Caki2 (cell line): ENCODE measurements around the gene HCLS1. TPM values are rescaled to one million over a fixed set of nuclear protein-coding genes. Genes with fewer than 3 reads are reported as not detected.
A peak's percentile ranks its signal among the peaks of the same experiment; 100 is the strongest.

Experiments used
- DNase-seq: peaks from one replicate; pipeline ENCODE4 v3.0.0-alpha.2; 2015; ENCODE audit warnings: low read depth
- in situ Hi-C: cut with HindIII; loops from 2 replicates; pipeline ENCODE4 v1.10.0; 2016; ENCODE audit warnings: low sequenced_read_pairs, low pct_unique_long_range_greater_than_20kb, mixed read lengths
- total RNA-seq: library from RNA; depleted of rRNA; stranded (reverse); fragments of >200 nt; shearing (Covaris generic); gene quantifications from 2 replicates; pipeline ENCODE4 v1.2.3, GENCODE V29; 2014; ENCODE audit warnings: low replicate concordance

HCLS1 gene
- total RNA-seq, 1 experiment from 2014 or later: not detected

DNA sequence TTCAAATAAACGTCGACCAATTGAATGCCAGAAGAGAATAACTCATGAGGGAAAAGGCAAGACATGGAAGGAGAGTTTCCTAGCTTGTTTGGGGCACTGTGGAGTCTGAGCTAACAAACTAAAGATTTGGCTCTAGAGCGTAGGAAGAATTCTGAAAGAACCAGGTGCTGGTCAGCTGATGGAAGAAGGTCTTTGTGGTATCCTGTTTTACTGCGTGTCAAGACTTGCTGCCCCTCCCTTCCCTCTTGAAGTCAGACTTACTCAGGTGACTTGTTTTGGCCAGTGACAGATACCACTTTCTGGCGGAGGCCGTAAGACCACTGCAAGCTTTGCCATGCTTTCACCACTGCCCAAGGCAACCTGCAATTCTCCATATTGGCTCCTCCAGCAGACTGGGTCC, 673 bp upstream of the HCLS1 start:
- no peak for DNase-seq
- in situ Hi-C loops: no loop called here

- in situ Hi-C loops: no loop called here
- DNase-seq: no peak
Observed at GRCh38 chr3:121659586-121659985, 1.1 kb downstream of the HCLS1 start.

- DNase-seq: no peak
- in situ Hi-C loops: no loop called here
Observed at GRCh38 chr3:121658716-121659435, 1.8 kb downstream of the HCLS1 start.

DNA sequence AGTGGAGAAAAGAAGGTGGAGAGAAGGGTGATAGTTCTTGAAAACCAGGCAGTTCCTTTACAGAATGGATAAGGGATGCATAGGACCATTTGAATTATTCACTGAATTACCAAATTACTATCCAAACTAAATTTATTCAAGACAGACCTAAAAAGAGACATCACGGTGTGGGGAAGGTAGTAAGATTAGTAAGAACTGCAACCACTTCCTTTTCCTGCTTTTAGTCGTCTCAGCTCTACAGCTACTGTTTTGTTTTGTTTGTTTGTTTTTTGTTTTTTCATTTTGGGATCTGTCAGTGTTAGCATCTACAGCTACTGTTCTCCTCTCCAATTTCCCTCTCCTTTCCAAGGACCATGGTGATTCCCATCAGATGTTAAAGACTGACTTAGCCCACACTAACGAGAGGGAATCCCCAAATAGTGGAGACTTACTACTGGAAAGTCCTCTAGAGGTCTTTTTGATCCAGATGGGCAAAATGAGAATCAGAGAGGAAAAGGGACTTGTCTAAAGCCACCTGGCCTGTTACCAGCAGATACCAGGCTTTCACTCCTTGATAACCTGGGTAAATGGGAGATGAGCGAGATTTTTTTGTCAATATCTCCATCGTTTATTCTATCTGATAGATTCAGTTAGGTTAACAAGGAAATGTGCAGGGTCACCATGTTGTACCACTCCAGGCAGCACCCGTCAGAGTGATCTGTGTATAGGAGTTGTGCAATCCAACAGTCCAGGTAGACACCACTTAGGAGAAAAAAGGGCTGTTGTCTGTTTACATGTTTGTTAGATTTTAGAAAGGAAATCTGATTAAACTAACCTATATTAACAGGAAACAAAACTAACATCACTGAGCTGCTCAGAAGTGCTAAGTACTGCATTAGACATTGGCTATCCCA, 6.0 kb downstream of the HCLS1 start:
- in situ Hi-C loops: no loop called here
- no peak for DNase-seq

DNA sequence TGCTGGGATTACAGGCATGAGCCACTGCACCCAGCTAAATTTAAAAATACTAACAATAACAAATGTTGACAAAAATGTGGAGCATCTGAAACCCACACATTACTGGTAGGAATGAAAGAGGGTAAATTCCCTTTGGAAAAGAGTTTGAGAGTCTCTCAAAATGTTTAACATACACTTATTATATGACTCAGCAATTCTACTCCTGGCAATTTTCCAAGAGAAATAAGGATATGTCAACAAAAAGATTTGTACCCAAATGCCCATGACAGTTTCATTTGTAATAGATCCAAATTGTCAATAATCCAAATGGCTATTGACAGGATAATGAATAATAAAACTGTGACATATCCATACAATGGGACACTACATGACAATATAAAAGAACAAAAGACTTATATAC, 9.0 kb downstream of the HCLS1 start:
- in situ Hi-C loops: no loop called here
- DNase-seq: peak; percentile 22

DNA sequence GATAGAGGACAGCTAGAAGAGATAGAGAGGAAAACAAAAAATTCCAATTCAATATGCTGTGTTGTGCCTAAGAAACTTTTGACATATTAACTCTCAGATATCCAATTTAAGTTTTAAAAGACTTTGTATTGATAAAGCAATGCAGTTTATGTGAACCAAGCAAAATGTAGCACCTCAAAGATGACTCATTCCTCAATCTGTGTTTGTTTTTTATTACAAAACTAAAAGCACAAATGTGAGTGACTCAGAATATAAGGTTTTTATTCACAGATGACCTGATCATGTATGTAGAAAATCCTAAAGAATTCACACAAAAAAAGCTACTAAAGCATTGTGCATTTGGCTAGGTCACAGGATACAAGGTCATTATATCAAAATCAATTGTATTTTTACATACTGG, 11.1 kb downstream of the HCLS1 start:
- no peak for DNase-seq
- in situ Hi-C loops: no loop called here

GRCh38 chr3:121648219-121648958, 12.3 kb downstream of the HCLS1 start:
- DNase-seq: no peak
- in situ Hi-C loops: no loop called here

DNA sequence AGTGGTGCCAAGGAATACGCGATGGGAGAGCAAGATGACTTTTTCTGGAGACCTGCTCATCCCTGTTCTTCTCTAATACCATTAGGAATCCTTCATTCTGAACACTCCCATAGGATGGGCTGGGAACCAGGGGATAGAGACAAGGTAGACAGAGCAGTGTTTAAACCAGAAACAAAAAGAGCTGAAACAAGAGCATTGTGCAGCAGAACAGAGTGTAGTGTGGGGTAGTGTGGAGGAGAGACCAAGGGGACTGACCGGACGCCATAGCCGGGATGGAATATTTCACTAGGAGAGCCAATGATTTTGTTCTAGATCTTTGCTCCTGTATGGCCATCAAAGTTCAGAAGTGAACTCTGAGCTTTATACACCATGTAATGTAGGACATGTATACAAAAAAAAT, 15.6 kb downstream of the HCLS1 start:
- no peak for DNase-seq
- in situ Hi-C loops: no loop called here

- no peak for DNase-seq
- in situ Hi-C loops: no loop called here
Observed at GRCh38 chr3:121642601-121643314, 17.9 kb downstream of the HCLS1 start.

GRCh38 chr3:121641127-121641526, 19.6 kb downstream of the HCLS1 start:
- no peak for DNase-seq
- in situ Hi-C loops: no loop called here

DNA sequence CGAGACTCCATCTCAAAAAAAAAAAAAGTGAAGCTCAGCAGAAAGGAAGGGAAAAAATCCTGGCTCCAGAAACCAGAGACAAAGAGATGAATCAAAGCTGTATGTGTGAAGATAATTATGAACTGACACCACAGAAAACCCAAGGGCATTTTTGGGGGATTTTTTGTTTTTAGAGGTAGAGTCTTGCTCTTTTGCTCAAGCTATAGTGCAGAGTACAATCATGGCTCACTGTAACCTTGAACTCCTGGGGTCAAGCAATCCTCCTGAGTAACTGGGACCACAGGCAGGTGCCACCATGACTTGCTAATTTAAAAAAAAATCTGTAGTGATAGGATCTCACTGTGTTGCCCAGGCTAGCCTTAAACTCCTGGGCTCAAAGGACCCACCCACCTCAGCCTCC, 22.8 kb downstream of the HCLS1 start:
- in situ Hi-C loops: no loop called here
- DNase-seq: no peak

GRCh38 chr3:121630355-121630754, 30.3 kb downstream of the HCLS1 start:
- DNase-seq: no peak
- in situ Hi-C loops: no loop called here

DNA sequence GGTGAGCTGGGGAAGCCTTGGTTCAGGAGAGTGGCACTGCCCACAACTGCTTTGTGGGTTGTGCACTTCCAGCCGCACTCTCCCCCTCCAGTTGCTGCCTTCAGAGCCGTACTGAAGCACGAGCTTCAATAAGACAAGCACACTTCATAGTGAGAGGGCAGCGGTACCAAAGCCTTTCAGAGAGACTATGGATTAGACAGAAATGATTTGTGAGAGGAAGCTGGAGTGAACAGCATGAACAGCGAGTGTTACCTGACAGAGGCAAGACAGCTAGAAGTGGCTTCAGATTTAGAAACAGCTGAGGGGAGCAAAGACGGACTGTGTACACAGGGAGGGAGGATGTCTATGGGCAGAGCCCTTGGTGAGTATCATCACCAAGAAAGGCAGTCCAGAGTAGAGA, 31.1 kb downstream of the HCLS1 start:
- no peak for DNase-seq
- in situ Hi-C loops: no loop called here

DNA sequence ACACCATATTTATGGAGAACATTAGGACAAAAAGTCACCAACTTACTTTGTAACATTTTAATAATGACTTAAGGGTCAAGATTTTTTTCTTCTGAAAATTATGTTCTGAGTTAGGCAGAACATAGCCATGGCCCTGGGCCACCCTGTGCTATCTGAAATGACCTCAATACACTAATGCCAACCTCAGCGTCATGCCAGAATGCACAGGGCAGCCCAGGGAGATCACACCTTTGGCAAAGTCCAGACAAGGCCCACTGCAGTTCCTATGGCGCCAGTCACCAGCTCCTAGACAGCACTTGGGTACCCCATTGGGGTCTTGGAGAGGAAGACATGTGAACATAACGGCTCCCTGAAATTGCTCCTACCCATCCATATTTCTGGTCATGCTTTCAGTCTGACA, 33.1 kb downstream of the HCLS1 start:
- in situ Hi-C loops: no loop called here
- DNase-seq: no peak

GRCh38 chr3:121627211-121627610, 33.5 kb downstream of the HCLS1 start:
- in situ Hi-C loops: no loop called here
- no peak for DNase-seq

DNA sequence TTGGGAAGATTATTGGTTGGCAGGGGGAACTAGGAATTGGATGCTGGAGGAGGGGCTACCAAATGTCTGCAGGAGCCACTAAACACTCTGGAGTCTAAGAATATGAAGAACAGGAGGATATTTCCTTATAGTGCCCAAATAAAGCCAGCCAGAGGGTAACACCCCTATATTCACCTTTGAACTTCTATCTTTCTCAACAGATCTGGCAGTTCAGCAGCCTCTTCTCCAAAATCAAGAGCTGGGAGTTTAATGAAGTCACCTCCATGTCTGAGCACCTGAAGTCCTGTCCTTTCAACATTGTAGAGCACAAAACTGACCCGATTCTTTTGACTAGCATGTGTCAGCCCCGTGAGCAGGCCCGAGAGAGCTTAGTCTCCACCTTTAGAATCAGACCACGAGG, 34.2 kb downstream of the HCLS1 start:
- DNase-seq: no peak
- in situ Hi-C loops: no loop called here

DNA sequence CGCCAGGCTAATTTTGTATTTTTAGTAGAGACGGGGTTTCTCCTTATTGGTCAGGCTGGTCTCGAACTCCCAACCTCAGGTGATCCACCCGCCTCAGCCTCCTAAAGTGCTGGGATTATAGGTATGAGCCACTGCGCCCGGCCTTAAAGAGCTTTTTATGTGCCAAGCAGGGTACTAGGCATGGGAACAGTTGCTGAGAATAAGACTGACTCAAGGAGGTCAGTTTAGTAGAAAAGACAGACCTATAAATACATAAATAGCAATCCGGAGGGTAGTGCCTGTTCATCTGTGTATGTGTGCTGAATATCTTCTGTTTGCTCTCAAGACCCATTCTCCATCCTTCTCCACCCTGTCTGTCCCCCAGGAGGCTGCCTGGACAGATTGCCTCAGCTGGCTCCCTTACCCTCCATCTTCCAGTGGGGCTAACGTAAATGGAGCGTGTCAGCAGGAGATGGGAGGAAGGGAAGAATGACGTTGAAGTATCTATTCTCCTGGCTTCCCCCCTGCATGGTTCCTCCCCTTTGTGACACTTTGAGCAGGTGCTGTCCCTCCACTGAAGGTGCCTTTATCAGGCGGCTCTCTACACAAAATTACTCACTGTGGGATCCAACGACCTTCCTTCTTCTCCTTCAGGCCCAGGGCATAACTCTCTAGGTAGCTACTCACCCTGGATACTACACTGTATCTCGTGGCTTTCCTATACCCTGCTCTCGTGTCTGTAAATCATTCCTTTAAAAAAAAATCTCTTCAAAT, 36.4 kb downstream of the HCLS1 start:
- in situ Hi-C loops: no loop called here
- DNase-seq: no peak

DNA sequence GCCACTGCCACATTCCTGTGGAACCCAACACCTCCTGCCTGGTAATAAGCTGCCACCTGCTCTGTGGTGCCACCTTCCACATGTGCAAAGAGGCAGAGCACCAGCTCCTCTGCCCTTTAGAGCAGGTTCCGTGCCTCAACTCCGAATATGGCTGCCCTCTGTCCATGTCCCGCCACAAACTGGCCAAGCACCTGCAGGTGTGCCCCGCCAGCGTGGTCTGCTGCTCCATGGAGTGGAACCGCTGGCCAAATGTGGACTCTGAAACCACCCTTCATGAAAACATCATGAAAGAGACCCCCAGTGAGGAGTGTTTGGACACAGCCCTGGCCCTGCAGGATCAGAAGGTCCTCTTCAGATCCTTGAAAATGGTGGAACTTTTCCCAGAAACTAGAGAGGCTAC, 39.2 kb downstream of the HCLS1 start:
- no peak for DNase-seq
- in situ Hi-C loops: no loop called here
